Esophagus squamous epithelium (tissue), 4 donors: Measurements from ENCODE around the gene MEI1.

Experiments
- CTCF ChIP-seq, 6 experiments: fragments of 450-650 bp in 4 of 6; fragments of 200-600 bp in 2 of 6; sonication (generic) in 2 of 6; IDR thresholded peaks; one replicate each; pipeline ENCODE4 v1.5.1; 2016 to 2019; ENCODE audit warnings: antibody characterized with exemption in 6 of 6, mild to moderate bottlenecking in 4 of 6, moderate library complexity in 4 of 6
- POLR2A ChIP-seq, 4 donors: fragments of 450-650 bp; IDR thresholded peaks; one replicate each; pipeline ENCODE4 v1.6.1; 2017; ENCODE audit warnings: antibody characterized with exemption in 4 of 4, mild to moderate bottlenecking in 4 of 4, moderate library complexity in 3 of 4

- no peak for TF ChIP-seq CTCF (IDR thresholded peaks at IDR 0.05)
- TF ChIP-seq POLR2A (IDR thresholded peaks at IDR 0.05), result no peak
Observed at GRCh38 chr22:41683052-41683451, 16.3 kb upstream of the MEI1 start.
